Pons (tissue), 1 donor: Measurements from ENCODE around the gene ACOT4.
"Not testable (repeated sequence)": the region's sequence is repeated elsewhere in the genome, so short reads cannot be mapped to it uniquely, and the experiment has no call there.

Experiments used
- DNase-seq: peaks from one replicate; pipeline ENCODE4 v3.0.0-alpha.2; 2016; ENCODE audit warnings: low spot score

Gene ACOT4

GRCh38 chr14:73577214-73577613, 14.5 kb upstream of the ACOT4 start:
- not testable (repeated sequence) for DNase-seq

- DNase-seq, result not testable (repeated sequence)
Observed at GRCh38 chr14:73582102-73582979, 9.3 kb upstream of the ACOT4 start.

GRCh38 chr14:73588695-73589094, 3.0 kb upstream of the ACOT4 start:
- DNase-seq, result no peak

DNA sequence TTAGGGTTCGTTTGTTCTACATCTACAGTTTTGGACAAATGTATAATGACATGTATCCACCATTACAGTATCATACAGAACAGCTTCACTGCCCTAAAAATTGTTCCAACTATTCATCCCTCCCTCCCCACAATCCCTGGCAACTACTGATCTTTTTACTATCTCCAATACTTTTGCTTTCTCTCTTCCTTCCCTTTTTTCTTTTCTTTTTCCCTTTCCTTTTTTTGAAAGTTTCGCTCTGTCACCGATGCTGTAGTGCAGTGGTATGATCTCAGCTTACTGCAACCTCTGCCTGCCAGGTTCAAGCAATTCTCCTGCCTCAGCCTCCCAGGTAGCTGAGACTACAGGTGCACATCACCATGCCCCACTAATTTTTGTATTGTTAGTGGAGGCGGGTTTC, 2.6 kb upstream of the ACOT4 start:
- DNase-seq, result no peak

GRCh38 chr14:73590673-73591004, 1.0 kb upstream of the ACOT4 start:
- DNase-seq, result not testable (repeated sequence)

GRCh38 chr14:73594491-73594890, 2.8 kb downstream of the ACOT4 start:
- DNase-seq, result no peak

DNA sequence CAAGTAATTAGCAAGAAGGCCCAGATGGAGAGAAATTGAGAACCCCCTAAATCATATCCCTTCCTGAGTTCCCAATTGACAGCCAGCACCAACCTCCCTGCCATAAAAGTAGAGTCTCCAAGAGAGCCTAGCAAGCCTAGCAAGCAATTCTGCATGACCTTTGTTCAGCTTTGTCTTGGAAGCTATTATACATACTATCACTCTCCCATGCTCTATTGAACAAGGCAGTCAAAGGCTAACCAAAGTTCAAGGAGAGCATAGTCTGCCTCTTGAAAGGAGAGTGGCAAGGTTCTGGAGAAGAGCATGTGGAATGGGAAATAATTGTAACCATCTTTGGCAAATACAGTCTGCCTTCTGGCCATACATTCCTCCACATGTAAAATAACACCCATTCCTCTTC, 7.8 kb downstream of the ACOT4 start:
- no peak for DNase-seq

- DNase-seq, result no peak
Observed at GRCh38 chr14:73602994-73603393, 11.3 kb downstream of the ACOT4 start.

- DNase-seq, result no peak
Observed at GRCh38 chr14:73606271-73606670, 14.6 kb downstream of the ACOT4 start.

- no peak for DNase-seq
Observed at GRCh38 chr14:73607241-73607640, 15.6 kb downstream of the ACOT4 start.

DNA sequence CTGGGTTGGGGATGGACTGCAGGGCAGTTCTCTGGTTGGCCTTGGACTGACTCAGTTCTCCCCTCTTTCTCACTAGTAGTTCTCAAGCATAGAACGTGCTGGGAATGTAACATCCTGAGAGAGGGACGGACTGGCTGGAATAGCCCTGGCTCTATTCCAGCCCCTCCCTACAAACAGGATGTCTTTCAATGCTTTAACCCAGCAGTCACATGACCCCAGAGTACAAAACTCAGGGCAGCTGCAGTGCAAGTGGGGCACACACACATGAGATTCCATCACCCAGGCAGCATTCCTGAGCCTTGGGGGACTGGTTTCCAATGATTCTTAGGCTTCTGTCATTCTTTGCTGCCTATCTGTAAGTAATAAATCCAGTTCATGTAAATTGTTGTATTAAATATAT, 19.0 kb downstream of the ACOT4 start:
- DNase-seq, result peak; percentile 12

GRCh38 chr14:73612339-73613045, 20.8 kb downstream of the ACOT4 start, which contains the start of gene ACOT6:
Gene ACOT6, plus strand, starts transcription at chr14:73612517. Its CDS starts 55 bp downstream, at chr14:73612572.
- peak; percentile 12 for DNase-seq

DNA sequence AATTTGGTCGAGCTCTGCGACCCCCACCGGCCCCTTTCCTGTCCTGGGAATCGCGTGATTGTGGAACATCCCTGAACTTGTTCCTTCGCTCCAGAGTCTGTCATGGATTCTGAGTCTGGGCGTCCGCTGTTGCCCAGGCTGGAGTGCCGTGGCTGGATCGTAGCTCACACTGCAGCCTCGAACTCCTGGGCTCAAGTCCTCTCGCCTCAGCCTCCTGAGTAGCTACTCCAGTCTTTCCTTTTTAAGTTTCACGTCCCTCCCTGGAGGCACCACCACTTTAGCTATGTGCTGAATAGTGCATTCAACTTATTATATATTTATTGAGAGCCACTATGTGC, 21.3 kb downstream of the ACOT4 start:
- DNase-seq, result no peak

DNA sequence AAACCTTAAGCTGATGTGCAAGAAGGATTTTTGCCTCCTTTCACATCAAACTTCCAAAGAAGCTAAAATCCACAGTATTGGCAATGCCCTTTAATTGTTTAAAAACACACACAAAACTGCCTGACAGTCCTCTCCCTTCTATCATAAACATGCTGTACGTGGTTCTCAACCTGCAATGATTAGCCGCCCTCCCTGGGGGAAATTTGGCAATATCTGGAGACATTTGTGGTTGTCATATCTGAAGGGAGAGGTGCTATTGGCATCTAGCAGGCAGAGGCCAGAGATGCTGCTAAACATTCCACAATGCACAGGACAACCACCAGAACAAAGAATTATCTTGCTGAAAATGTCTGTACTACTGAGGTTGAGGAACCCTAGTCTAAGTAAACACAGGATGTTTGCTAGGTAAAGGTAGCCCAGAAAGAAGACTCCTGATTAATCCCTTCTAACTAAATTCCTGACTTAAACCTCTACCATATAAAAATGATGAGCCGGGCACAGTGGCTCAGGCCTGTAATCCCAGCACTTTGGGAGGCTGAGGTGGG, 21.8 kb downstream of the ACOT4 start:
- DNase-seq, result no peak

DNA sequence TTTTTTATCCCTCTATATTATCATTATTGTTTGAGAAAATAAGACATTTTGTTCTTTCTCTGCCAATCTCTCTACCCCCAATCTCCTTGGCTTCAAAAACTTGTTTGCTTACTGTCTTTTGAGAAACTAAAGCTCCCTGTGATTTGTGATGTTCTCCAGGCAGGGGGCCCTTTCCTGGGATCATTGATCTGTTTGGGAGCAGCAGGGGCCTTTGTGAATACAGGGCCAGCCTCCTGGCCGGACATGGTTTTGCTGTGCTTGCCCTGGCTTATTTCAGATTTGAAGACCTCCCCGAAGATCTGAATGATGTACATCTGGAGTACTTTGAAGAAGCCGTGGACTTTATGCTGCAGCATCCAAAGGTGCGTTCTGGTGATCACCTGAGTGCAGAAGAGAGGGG, 25.2 kb downstream of the ACOT4 start:
- no peak for DNase-seq

DNA sequence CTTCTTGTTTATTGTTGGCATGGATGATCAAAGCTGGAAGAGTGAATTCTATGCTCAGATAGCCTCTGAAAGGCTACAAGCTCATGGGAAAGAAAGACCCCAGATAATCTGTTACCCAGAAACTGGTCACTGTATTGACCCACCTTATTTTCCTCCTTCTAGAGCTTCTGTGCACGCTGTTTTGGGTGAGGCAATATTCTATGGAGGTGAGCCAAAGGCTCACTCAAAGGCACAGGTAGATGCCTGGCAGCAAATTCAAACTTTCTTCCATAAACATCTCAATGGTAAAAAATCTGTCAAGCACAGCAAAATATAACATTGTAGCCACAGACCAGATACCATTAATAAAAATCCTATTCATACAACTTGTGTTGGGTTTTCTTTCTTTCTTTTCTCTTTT, 27.9 kb downstream of the ACOT4 start:
- DNase-seq, result no peak

GRCh38 chr14:73620268-73620667, 28.6 kb downstream of the ACOT4 start:
- no peak for DNase-seq

- no peak for DNase-seq
Observed at GRCh38 chr14:73623504-73624054, 31.9 kb downstream of the ACOT4 start.

- DNase-seq, result no peak
Observed at GRCh38 chr14:73625706-73626105, 34.0 kb downstream of the ACOT4 start.

- DNase-seq, result no peak
Observed at GRCh38 chr14:73627151-73627558, 35.5 kb downstream of the ACOT4 start.

- no peak for DNase-seq
Observed at GRCh38 chr14:73630009-73630780, 38.5 kb downstream of the ACOT4 start.
